HEK293 (cell line): ENCODE data around the gene HHIP.

Source experiments
- CTCF ChIA-PET: fragments of 350-600 bp; formaldehyde crosslinking; extraction: SDS; loops from one replicate; lab custom pipeline; 2021; ENCODE audit warnings: antibody characterized with exemption; lab: Yijun Ruan, JAX
- POLR2A ChIA-PET: fragments of 300-600 bp; formaldehyde crosslinking; extraction: SDS; loops from one replicate; lab custom pipeline; 2020; ENCODE audit warnings: antibody characterized with exemption, inconsistent platforms; lab: Yijun Ruan, JAX
- H3K27ac ChIP-seq: fragments of 200-500 bp; sonication (Bioruptor generic); 2 replicates; pipeline ENCODE4 v1.5.1; 2014; ENCODE audit warnings: low read depth, low read length, control low read depth, inconsistent platforms; ENCODE audit errors: extremely low read depth
- H3K36me3 ChIP-seq, 2 experiments: fragments of 200-500 bp in 1 of 2; sonication (Bioruptor generic) in 1 of 2; 1 replicate in 1 of 2; 2 replicates in 1 of 2; pipeline ENCODE4 v1.5.1; 2014 to 2017; ENCODE audit warnings: inconsistent platforms in 2 of 2, low read length in 2 of 2; ENCODE audit not compliant: control insufficient read depth in 2 of 2, insufficient read depth in 1 of 2
- H3K4me1 ChIP-seq: fragments of 200-500 bp; sonication (Bioruptor generic); 2 replicates; pipeline ENCODE4 v1.5.1; 2014; ENCODE audit warnings: mild to moderate bottlenecking, low read length, inconsistent platforms; ENCODE audit not compliant: control insufficient read depth, insufficient read depth
- H3K4me3 ChIP-seq: 2 replicates; pipeline ENCODE4 v1.5.1; 2011; ENCODE audit warnings: low read depth, mild to moderate bottlenecking, control low read depth, low read length, moderate library complexity
- H3K9me3 ChIP-seq: fragments of 200-500 bp; sonication (Bioruptor generic); 2 replicates; pipeline ENCODE4 v1.5.1; 2014; ENCODE audit warnings: low read depth, low read length, inconsistent platforms; ENCODE audit not compliant: control insufficient read depth, insufficient read depth
- BCL11A ChIP-seq: fragments of 450-650 bp; formaldehyde crosslinking; IDR thresholded peaks from 2 replicates; pipeline ENCODE4 v1.5.1; 2016; ENCODE audit warnings: low read depth, missing biosample characterization, missing genetic modification characterization
- BCL11B ChIP-seq: fragments of 450-650 bp; formaldehyde crosslinking; IDR thresholded peaks from 2 replicates; pipeline ENCODE4 v1.5.1; 2016; ENCODE audit warnings: low read depth, missing biosample characterization, missing genetic modification characterization
- INSM2 ChIP-seq: fragments of 450-650 bp; formaldehyde crosslinking; IDR thresholded peaks from 2 replicates; pipeline ENCODE4 v1.5.1; 2016; ENCODE audit warnings: missing biosample characterization, missing genetic modification characterization
- KLF10 ChIP-seq: fragments of 450-650 bp; IDR thresholded peaks from 2 replicates; pipeline ENCODE4 v1.5.1; 2018; ENCODE audit warnings: missing biosample characterization, mild to moderate bottlenecking, missing genetic modification characterization
- MYNN ChIP-seq: fragments of 450-650 bp; formaldehyde crosslinking; IDR thresholded peaks from 2 replicates; pipeline ENCODE4 v1.5.1; 2016; ENCODE audit warnings: missing biosample characterization, missing genetic modification characterization, borderline replicate concordance
- PBX3 ChIP-seq: sonication (generic); formaldehyde crosslinking; IDR thresholded peaks from 2 replicates; pipeline ENCODE4 v1.8.1; 2022; ENCODE audit warnings: mild to moderate bottlenecking, moderate library complexity, missing genetic modification reagents
- SCRT2 ChIP-seq: fragments of 450-650 bp; formaldehyde crosslinking; IDR thresholded peaks from 2 replicates; pipeline ENCODE4 v1.5.1; 2016; ENCODE audit warnings: missing biosample characterization, missing genetic modification characterization
- ZBTB1 ChIP-seq: fragments of 450-650 bp; formaldehyde crosslinking; IDR thresholded peaks from 2 replicates; pipeline ENCODE4 v1.5.1; 2016; ENCODE audit warnings: missing biosample characterization, missing genetic modification characterization
- ZBTB6 ChIP-seq: fragments of 450-650 bp; formaldehyde crosslinking; IDR thresholded peaks from 2 replicates; pipeline ENCODE4 v1.5.1; 2017; ENCODE audit warnings: missing biosample characterization, missing genetic modification characterization
- ZNF202 ChIP-seq: fragments of 450-650 bp; formaldehyde crosslinking; IDR thresholded peaks from 2 replicates; pipeline ENCODE4 v1.5.1; 2016; ENCODE audit warnings: missing biosample characterization, missing genetic modification characterization, borderline replicate concordance
- ZNF211 ChIP-seq: fragments of 450-650 bp; formaldehyde crosslinking; IDR thresholded peaks from 2 replicates; pipeline ENCODE4 v1.5.1; 2016; ENCODE audit warnings: low read depth, missing biosample characterization, missing genetic modification characterization
- ZNF280D ChIP-seq: fragments of 450-650 bp; formaldehyde crosslinking; IDR thresholded peaks from 2 replicates; pipeline ENCODE4 v1.5.1; 2016; ENCODE audit warnings: missing biosample characterization, missing genetic modification characterization
- ZNF341 ChIP-seq: fragments of 450-650 bp; formaldehyde crosslinking; IDR thresholded peaks from 2 replicates; pipeline ENCODE4; 2016; ENCODE audit warnings: low read depth, missing biosample characterization, missing genetic modification characterization
- ZNF362 ChIP-seq: fragments of 450-650 bp; formaldehyde crosslinking; IDR thresholded peaks from 2 replicates; pipeline ENCODE4 v1.5.1; 2016; ENCODE audit warnings: missing biosample characterization, missing genetic modification characterization
- ZNF404 ChIP-seq: fragments of 450-650 bp; formaldehyde crosslinking; IDR thresholded peaks from 2 replicates; pipeline ENCODE4 v1.5.1; 2017; ENCODE audit warnings: missing biosample characterization, missing genetic modification characterization
- ZNF521 ChIP-seq: fragments of 450-650 bp; formaldehyde crosslinking; IDR thresholded peaks from 2 replicates; pipeline ENCODE4 v1.5.1; 2017; ENCODE audit warnings: missing biosample characterization, mild to moderate bottlenecking, missing genetic modification characterization
- ZNF544 ChIP-seq: fragments of 450-650 bp; formaldehyde crosslinking; IDR thresholded peaks from 2 replicates; pipeline ENCODE4 v1.5.0; 2017; ENCODE audit warnings: missing biosample characterization, missing genetic modification characterization
- ZNF549 ChIP-seq: fragments of 450-650 bp; IDR thresholded peaks from 2 replicates; pipeline ENCODE4 v1.5.1; 2018; ENCODE audit warnings: missing biosample characterization, missing genetic modification characterization, mild to moderate bottlenecking, inconsistent platforms, moderate library complexity
- ZNF571 ChIP-seq: fragments of 450-650 bp; formaldehyde crosslinking; IDR thresholded peaks from 2 replicates; pipeline ENCODE4 v1.5.0; 2017; ENCODE audit warnings: missing biosample characterization, missing genetic modification characterization
- ZNF830 ChIP-seq: fragments of 450-650 bp; IDR thresholded peaks from 2 replicates; pipeline ENCODE4 v1.5.0; 2018; ENCODE audit warnings: missing biosample characterization, missing genetic modification characterization, low read depth, mild to moderate bottlenecking, moderate library complexity
- ZSCAN16 ChIP-seq: fragments of 450-650 bp; formaldehyde crosslinking; IDR thresholded peaks from 2 replicates; pipeline ENCODE4 v1.5.1; 2016; ENCODE audit warnings: missing biosample characterization, missing genetic modification characterization

HHIP gene

GRCh38 chr4:144710526-144710912 is 64.6 kb downstream of the HHIP start:
- TF ChIP-seq ZNF544 (tag by site-specific recombination) (no peak), ZNF830 (tag by site-specific recombination) (no peak), PBX3 (CRISPR knock-in tag) (no peak), MYNN (no peak), ZNF404 (tag by site-specific recombination) (no peak), ZNF202 (tag by site-specific recombination) (no peak), ZNF521 (tag by site-specific recombination) (no peak)
- Histone ChIP-seq H3K36me3 (no peaks in the 10 kb centered on the region), H3K27ac (no peak overlapping the region), H3K9me3 (no peaks in the 10 kb centered on the region), H3K4me1 (no peaks in the 10 kb centered on the region), H3K4me3 (no peak overlapping the region)
- ChIA-PET POLR2A (no interaction called here), CTCF (no interaction called here)

DNA sequence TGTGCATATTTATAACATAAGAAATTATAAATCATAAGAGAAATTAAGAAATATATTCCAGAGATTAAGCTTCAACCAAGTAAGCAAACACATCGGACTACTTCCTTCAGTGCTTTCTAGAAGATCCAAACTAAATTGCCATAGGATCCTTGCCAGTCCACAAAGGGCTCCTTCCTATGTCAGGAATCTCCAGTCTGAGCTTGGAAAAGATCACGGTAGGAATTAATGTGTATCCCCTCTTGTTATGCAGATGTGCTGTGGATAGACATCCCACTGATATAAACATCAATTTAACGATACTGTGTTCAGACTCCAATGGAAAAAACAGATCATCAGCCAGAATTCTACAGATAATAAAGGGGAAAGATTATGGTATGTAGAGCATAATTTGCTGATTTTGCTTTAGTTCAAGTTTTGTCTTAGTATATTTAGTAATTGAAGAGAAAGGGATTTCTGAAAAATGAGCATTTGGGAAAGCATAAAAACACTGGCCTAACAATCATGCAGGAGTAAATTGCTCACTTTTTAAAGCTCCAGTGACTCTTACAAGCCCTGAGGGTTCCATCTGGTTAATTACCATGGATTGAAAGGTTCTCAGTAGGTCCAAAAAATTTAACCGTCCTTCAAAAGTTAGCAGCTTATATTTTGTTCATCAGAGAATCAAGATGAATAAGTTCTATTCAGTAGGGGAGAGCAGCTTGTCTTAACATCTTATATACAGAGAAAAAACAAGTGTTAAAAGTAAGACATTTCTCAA is 65.9 kb downstream of the HHIP start:
- Histone ChIP-seq H3K4me3 (no peak overlapping the region), H3K9me3 (no peaks in the 10 kb centered on the region), H3K36me3 (no peaks in the 10 kb centered on the region), H3K27ac (no peak overlapping the region)
- CTCF ChIA-PET: interaction anchor here (1.0 kb wide), 1 partner anchor 8 kb away, joined by 3 read pairs; no protein-coding TSS in a partner anchor
- TF ChIP-seq BCL11A (tag by site-specific recombination) (no peak), ZBTB6 (no peak), KLF10 (tag by site-specific recombination) (no peak), ZNF549 (tag by site-specific recombination) (no peak), ZNF211 (tag by site-specific recombination) (no peak), ZNF571 (tag by site-specific recombination) (no peak), SCRT2 (tag by site-specific recombination) (no peak), ZBTB1 (no peak), BCL11B (tag by site-specific recombination) (no peak), INSM2 (tag by site-specific recombination) (no peak), ZNF362 (tag by site-specific recombination) (no peak), ZSCAN16 (tag by site-specific recombination) (no peak), ZNF341 (tag by site-specific recombination) (no peak), ZNF280D (no peak)
- TF ChIP-seq, all 188 proteins: peak for 0
- no peaks in the 10 kb centered on the region for H3K4me1 ChIP-seq
- POLR2A ChIA-PET: no interaction called here
